CD4-positive, alpha-beta T cell treated with Interleukin-15 for 4 hours (primary cell): ENCODE data around the gene ZC3H11A.
"Not testable (repeated sequence)": the region's sequence is repeated elsewhere in the genome, so short reads cannot be mapped to it uniquely, and the experiment has no call there.

ENCODE experiments used
- DNase-seq: peaks from one replicate; pipeline ENCODE4 v3.0.0-alpha.2; 2020; ENCODE audit warnings: low spot score

The ZC3H11A gene

GRCh38 chr1:203795441-203796235, at the start of gene ZC3H11A, which contains the start of gene ZBED6:
ZC3H11A (plus strand) TSS chr1:203795623; CDS start chr1:203817071, 21,448 bp downstream.
ZBED6 (plus strand) TSS chr1:203795623; CDS start chr1:203797523, 1,900 bp downstream.
- DNase-seq: peak; percentile 98

GRCh38 chr1:203746281-203746680, 49.1 kb upstream of the ZC3H11A start:
- no peak for DNase-seq

GRCh38 chr1:203751051-203751450, 44.4 kb upstream of the ZC3H11A start:
- no peak for DNase-seq

DNA sequence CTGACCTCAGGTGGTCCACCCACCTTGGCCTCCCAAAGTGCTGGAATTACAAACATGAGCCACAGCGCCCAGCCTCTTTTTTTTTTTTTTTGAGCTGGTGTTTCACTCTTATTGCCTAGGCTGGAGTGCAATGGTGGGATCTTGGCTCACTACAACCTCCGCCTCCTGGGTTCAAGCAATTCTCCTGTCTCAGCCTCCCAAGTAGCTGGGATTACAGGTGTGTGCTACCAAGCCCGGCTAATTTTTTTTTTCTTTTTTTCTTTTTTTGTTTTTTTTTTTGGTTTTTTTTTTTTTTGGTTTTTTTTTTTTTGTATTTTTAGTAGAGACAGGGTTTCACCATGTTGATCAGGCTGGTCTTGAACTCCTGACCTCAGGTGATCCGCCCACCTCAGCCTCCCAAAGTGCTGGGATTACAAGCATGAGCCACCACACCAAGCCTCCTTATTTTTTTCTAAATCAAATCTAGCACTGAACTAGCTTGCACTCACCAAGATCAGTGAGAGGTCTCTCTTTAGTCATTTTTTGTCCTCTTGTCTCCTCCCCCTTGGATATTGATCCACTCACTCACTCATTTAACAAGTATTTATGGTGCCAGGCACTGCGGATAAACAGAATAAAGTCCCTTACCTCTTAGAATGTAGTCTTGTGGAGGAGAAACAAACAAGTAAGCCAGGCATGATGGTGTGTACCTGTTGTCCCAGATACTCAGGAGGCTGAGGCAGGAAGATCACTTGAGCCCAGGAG, 43.6 kb upstream of the ZC3H11A start:
- DNase-seq: not testable (repeated sequence)

GRCh38 chr1:203754455-203754864, 41.0 kb upstream of the ZC3H11A start:
- peak; percentile 22 for DNase-seq

DNA sequence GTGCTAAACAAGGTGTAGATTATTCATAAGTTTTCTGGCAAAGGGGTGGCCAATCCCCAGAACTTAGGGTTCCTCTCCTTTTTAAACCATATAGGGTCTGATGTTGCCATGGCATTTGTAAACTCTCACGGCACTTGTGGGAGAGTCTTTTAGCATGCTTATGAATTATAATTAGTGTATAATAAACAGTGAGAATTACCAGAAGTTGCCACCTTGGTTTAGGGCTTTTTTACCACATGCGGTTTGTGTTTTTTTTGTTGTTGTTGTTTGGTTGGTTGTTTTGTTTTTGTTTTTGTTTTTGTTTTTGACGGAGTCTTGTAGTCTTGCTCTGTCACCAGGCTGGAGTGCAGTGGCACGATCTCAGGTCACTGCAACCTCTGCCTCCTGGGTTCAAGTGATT, 39.4 kb upstream of the ZC3H11A start:
- peak; percentile 39 for DNase-seq

GRCh38 chr1:203758749-203759148, 36.7 kb upstream of the ZC3H11A start:
- DNase-seq: not testable (repeated sequence)

GRCh38 chr1:203760506-203760905, 34.9 kb upstream of the ZC3H11A start:
- no peak for DNase-seq

GRCh38 chr1:203761958-203762357, 33.5 kb upstream of the ZC3H11A start:
- not testable (repeated sequence) for DNase-seq

DNA sequence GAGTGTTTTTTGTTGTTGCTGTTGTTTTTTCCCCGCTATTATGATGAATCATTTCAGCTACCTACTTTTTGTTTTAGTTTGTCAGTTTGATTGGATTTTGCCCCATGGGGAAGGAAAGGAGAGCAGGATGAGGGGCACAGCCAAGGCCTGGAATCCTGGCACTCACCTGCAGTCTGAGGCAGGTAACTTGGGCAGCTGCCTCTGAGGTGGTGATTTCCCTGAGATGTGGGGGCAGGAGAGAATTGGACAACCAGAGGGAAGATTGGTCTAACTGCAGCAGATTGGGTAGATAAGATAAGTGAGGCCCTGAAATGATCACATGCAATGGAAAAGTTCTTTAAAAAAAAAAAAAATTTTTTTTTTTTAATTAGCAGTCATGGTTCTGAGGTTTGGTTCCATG, 31.9 kb upstream of the ZC3H11A start:
- DNase-seq: no peak

DNA sequence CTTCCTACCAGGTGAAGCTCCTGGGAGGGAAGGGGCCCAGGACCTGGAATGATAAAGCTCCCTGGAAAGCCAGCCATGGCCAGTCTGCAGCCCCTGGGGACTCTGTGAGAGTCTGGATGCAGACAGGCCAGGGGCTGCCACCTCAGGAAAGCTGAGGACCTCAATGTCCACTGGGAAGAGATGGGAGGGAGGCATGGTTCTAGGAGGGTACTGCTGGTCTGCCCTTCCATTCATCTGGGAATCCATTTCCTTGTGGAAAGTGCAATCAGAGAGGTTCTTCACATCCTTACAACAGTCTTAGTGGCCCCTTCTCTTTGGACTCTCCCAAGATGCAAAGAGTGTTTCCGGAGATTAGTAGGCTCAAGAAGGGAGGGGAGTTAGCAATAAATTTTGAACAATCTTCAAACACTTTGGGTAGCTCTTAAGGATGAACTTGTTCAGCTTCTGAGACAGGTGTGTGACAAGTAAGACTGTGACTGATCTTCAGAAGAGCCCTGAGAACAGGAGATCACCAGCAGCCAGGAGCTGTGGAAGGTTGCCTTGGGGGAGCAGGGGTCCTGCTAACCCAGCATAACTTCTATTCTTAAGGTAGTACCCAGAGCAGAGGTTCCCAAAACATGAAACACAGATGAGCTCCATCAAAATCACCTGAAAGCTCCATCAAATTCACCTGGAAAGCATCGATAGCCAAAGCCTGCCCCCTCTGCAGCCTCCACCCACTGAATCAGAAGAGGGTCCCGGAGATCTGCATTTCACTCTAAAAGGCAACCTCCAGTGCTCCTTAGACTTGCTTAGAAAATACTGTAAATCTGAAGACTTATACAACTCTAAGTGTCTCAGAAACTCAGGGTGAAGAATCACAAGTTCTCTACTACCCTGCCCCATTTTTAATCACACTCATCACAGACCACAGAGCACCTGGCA, 31.1 kb upstream of the ZC3H11A start:
- no peak for DNase-seq

- peak; percentile 87 for DNase-seq
Observed at GRCh38 chr1:203765029-203765837, 30.2 kb upstream of the ZC3H11A start, which contains the start of gene LAX1. LAX1 (plus strand) TSS chr1:203765183; CDS start chr1:203765566, 383 bp downstream.

DNA sequence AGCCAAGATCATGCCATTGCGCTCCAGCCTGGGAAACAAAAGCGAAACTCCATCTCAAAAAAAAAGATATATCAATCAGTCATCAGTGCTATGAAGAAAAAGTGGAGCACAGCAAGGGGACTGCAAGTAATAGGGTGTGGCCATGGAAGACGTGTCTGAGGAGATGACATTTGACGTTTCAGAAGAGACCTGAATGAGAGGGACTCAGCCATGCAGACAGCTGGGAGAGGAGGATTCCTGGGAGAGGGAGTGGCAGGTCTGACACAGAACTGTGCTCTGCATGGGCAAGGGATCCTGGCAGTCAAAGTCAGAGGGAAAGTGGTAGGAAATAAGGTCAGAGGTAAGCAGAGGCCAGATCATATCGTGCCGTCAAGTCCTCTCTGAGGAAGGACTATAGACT, 27.2 kb upstream of the ZC3H11A start:
- no peak for DNase-seq

DNA sequence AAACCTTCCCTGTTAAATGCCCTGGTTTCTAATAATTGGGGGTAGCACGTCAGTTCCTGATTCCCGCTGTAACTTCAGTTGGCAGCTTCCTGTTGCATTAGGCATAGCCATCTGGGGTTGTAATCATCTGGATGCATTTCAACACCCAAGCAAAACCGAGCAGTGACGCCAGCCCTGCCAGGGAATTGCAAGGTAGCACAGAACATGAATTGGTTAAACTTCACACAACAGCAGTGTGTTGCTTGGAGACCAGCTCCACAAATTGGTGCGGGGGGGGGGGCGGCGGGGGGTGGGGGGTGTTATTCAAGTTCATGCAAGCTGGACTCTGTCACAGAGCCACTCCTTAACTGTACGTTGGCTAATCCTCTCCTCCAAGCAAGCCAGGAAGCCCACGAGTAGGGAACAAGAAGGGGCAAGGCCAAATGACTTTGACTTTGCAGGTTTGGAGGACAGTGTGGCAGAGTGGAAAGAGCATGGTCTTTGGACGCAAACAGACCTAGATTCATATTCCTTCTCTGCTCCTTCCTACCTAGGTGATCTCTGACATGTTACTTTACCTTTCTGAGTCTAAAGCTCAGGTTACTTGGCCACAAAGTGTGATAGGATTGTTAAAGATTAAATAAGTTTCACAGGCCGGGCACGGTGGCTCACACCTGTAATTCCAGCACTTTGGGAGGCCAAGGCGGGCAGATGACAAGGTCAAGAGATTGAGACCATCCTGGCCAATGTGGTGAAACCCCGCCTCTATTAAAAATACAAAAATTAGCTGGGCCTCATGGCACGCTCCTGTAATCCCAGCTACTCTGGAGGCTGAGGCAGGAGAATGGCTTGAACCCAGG, 25.7 kb upstream of the ZC3H11A start:
- DNase-seq: no peak

DNA sequence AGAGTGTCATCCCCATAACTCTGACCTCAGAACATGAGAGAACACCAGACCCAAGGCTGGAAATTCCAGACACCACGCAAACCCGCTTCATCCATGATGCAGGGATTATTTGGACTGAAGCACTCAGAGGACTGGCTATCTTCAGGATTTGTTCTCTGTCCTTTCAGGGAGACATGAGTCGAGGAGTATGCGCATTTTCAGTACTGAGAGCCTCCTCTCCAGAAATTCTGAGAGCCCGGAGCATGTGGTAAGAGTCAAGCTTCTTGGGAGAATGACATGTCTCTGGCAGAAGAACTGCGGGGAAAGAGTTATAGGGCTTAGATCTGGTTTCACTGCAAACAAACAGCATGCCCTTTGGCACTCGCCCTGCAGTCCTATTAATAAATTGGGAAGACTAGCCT, 23.5 kb upstream of the ZC3H11A start:
- DNase-seq: no peak

DNA sequence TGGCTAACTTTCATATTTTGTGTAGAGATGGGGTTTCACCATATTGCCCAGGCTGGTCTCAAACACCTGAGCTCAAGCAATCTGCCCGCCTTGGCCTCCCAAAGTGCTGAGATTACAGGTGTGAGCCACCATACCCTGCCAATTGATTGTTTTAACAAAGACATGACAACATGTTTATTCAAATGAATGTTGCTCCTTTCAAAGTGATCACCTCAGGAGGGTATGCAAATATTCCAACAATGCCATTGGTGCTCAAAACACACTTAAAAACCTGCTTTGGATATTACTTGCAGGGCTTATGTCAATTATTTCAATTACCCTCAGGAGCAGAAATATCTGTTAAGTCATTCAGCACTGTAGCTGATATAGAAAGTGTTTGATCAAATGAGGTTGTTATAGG, 22.6 kb upstream of the ZC3H11A start:
- DNase-seq: no peak

DNA sequence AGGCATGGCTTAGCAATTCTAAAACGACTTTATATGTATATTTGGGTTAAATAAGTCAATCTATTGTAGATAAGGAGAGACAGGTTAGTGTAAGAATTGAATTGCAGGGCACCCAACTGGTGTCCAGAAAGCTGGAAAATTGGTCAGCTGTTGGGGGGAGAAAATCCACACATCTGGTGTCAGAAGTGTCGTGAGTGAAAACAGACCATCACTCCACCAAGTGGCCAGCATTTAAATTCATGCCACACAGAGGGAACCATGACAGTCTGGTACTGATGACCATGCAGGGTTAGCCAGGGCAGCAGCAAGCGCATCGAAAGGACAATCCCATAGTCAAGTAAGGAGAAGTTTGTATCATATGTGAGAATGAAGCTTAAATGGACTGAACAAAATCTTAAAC, 18.8 kb upstream of the ZC3H11A start:
- DNase-seq: peak; percentile 16

DNA sequence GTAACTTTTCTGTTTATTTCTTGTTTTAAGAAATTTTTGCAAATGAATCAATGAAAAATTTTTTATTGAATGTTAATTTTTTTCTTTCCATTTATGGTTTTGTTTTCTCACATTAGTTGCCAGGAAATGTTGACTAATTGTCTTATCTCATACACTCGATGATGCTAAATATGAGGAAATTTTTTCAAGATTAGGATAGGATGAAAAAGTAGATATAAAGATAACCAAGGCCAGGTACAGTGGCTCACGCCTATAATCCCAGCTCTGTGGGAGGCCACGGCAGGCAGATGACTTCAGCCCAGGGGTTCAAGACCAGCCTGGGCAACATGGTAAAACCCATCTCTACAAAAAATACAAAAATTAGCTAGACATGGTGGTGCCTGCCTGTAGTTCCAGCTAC, 17.8 kb upstream of the ZC3H11A start:
- DNase-seq: no peak

DNA sequence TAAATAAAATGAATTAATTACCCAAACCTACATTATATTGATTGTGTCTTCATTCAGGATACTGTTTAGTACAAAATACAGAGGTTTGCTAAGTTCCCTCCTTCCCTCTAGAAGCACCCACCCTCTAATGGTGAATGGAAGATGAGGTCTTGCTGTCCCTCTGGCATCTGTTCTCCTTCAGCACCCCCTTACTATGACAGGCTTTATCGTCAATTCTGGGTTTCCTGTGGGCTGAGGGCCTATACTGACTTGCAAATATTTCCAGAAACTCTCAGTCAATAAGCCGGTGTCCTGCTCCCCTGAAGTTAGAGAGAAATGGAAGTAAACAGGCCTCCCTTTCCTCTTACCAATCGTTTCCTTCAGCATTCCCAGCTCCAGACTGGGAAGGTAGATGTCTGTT, 17.3 kb upstream of the ZC3H11A start:
- no peak for DNase-seq

DNA sequence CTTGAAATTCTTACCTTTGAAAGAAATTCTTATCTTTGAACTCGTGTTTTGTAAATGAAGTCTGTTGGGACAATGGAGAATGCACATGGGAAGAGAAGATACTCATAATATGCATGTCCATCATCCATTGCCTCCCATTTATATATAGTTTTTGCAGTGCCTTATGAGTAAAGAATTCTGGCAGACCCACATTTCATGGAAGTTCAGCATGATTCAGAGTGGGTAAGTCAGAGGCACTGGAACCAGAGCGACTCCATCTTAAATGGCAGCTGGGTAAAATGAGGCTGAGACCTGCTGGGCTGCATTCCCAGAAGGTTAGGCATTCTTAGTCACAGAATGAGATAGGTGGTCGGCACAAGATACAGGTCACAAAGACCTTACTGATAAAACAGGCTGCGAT, 16.6 kb upstream of the ZC3H11A start:
- DNase-seq: no peak
